ENCODE data around the gene CCHCR1.

CCHCR1 gene

GRCh38 chr6:31179042-31179386 lies 21.4 kb upstream of the CCHCR1 start (continued):
- TF ChIP-seq POU6F1 (CRISPR knock-in tag; IDR thresholded peaks at IDR 0.05; ENCODE audit: borderline replicate concordance, low read depth) (no peak), ZFP3 (CRISPR knock-in tag; IDR thresholded peaks at IDR 0.05) (no peak), RARB (CRISPR knock-in tag; IDR thresholded peaks at IDR 0.05) (no peak)

- ATAC-seq, result no peak
- TF ChIP-seq BACH2 (CRISPR knock-in tag; IDR thresholded peaks at IDR 0.05; ENCODE audit: borderline replicate concordance) (no peak), ZFP30 (CRISPR knock-in tag; IDR thresholded peaks at IDR 0.05) (no peak), RARB (CRISPR knock-in tag; IDR thresholded peaks at IDR 0.05) (no peak), POU6F1 (CRISPR knock-in tag; IDR thresholded peaks at IDR 0.05; ENCODE audit: borderline replicate concordance, low read depth) (no peak), CSDC2 (CRISPR knock-in tag; IDR thresholded peaks at IDR 0.05) (no peak), ZNF70 (CRISPR knock-in tag; IDR thresholded peaks at IDR 0.05) (no peak), PPARA (CRISPR knock-in tag; IDR thresholded peaks at IDR 0.05; ENCODE audit: borderline replicate concordance) (no peak), ZNF565 (CRISPR knock-in tag; conservative IDR thresholded peaks at IDR 0.05; ENCODE audit: low read depth) (no peak), OSR1 (CRISPR knock-in tag; IDR thresholded peaks at IDR 0.05) (no peak), CSRNP3 (CRISPR knock-in tag; IDR thresholded peaks at IDR 0.05) (no peak), TCF4 (CRISPR knock-in tag; IDR thresholded peaks at IDR 0.05; ENCODE audit: borderline replicate concordance) (no peak)
These were observed 20.8 kb upstream of the CCHCR1 start for GRCh38 chr6:31178143-31179041.

- peak; percentile 27; the same call in 1 of the 3 replicates for ATAC-seq
- TF ChIP-seq CSDC2 (CRISPR knock-in tag; IDR thresholded peaks at IDR 0.05), result no peak
- no peak for TF ChIP-seq ZNF8 (CRISPR knock-in tag; IDR thresholded peaks at IDR 0.05)
- no peak for TF ChIP-seq CREB5 (CRISPR knock-in tag; IDR thresholded peaks at IDR 0.05; ENCODE audit: low read depth)
- no peak for TF ChIP-seq TSHZ2 (CRISPR knock-in tag; IDR thresholded peaks at IDR 0.05)
- no peak for TF ChIP-seq BACH2 (CRISPR knock-in tag; IDR thresholded peaks at IDR 0.05; ENCODE audit: borderline replicate concordance)
- TF ChIP-seq PPARA (CRISPR knock-in tag; IDR thresholded peaks at IDR 0.05; ENCODE audit: borderline replicate concordance), result no peak
- no peak for TF ChIP-seq ARNTL (CRISPR knock-in tag; IDR thresholded peaks at IDR 0.05; ENCODE audit: borderline replicate concordance, low read depth)
- TF ChIP-seq ZFP3 (CRISPR knock-in tag; IDR thresholded peaks at IDR 0.05), result no peak
- no peak for TF ChIP-seq OSR1 (CRISPR knock-in tag; IDR thresholded peaks at IDR 0.05)
- TF ChIP-seq ZC3H10 (CRISPR knock-in tag; IDR thresholded peaks at IDR 0.05), result no peak
- no peak for TF ChIP-seq CSRNP3 (CRISPR knock-in tag; IDR thresholded peaks at IDR 0.05)
- TF ChIP-seq ZNF565 (CRISPR knock-in tag; conservative IDR thresholded peaks at IDR 0.05; ENCODE audit: low read depth), result no peak
- TF ChIP-seq ZNF70 (CRISPR knock-in tag; IDR thresholded peaks at IDR 0.05), result no peak
- TF ChIP-seq RARB (CRISPR knock-in tag; IDR thresholded peaks at IDR 0.05), result no peak
- TF ChIP-seq SNAI2 (CRISPR knock-in tag; IDR thresholded peaks at IDR 0.05), result no peak
- no peak for TF ChIP-seq GLIS3 (CRISPR knock-in tag; IDR thresholded peaks at IDR 0.05)
These were observed 18.4 kb upstream of the CCHCR1 start for GRCh38 chr6:31175971-31176370.
